RCC 7860 (cell line): ENCODE data around the gene VPS37B.

Experiments used
- DNase-seq: peaks from one replicate; pipeline ENCODE4 v3.0.0-alpha.2; 2015; ENCODE audit warnings: low spot score
- FAIRE-seq: peaks from 2 replicates; lab custom pipeline; 2012; peaks lifted over from hg19 to GRCh38; lab: Jason Lieb, UNC

VPS37B gene

GRCh38 chr12:122867691-122868461, 28.0 kb downstream of the VPS37B start:
- FAIRE-seq (no peak), DNase-seq (peak; percentile 5)

DNA sequence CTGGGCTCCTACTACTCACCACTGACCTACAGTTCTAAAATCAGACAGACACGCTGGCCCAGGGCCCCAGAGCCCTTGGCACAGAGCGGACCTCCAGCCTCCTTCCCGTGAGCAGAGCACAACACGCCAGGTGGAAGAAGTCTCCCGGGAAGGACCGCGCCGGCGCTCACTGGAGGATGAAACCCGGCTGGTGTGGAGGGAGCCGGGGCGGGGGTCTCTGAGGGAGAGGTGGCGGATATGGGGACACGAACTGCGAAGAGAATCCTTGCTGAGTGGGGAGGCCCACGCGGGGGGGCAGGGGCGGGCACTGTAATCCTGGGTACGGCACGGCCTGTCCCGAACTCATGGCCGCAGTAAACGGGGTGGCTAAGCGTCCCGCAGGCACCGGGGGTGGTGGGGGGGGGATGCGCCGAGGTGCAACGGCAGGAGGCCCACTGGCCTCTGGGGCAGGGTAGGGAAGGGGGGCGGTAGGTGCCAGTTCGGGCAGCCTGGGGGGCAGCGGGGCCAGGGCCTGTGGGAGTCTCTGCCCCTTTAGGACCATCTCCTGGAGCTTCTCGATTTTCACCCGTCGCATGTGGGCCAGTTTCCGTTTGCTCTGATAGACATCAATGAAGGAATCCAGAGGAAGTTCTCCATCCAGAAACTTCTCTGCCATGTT, 28.8 kb downstream of the VPS37B start:
- DNase-seq (no peak), FAIRE-seq (no peak)

DNA sequence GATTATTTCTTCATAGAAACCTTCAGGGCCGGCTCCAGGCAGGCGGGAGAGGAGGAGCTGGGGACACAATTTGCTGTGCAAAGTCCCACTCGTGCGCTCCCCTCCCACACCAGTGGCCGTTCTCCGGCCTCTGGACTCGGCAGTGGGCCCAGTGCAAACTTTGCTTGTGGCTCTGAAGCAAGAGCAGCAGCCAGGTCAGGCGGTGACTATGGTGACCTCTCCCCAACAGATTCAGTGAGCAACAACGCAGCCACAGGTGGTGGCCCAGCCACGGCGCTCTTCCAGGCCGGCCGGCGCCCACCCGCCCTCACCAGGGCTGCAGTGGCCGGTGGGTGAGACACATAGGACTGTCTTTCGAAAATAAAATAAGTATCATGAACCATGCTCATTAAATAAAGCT, 29.5 kb downstream of the VPS37B start:
- DNase-seq (no peak), FAIRE-seq (no peak)

DNA sequence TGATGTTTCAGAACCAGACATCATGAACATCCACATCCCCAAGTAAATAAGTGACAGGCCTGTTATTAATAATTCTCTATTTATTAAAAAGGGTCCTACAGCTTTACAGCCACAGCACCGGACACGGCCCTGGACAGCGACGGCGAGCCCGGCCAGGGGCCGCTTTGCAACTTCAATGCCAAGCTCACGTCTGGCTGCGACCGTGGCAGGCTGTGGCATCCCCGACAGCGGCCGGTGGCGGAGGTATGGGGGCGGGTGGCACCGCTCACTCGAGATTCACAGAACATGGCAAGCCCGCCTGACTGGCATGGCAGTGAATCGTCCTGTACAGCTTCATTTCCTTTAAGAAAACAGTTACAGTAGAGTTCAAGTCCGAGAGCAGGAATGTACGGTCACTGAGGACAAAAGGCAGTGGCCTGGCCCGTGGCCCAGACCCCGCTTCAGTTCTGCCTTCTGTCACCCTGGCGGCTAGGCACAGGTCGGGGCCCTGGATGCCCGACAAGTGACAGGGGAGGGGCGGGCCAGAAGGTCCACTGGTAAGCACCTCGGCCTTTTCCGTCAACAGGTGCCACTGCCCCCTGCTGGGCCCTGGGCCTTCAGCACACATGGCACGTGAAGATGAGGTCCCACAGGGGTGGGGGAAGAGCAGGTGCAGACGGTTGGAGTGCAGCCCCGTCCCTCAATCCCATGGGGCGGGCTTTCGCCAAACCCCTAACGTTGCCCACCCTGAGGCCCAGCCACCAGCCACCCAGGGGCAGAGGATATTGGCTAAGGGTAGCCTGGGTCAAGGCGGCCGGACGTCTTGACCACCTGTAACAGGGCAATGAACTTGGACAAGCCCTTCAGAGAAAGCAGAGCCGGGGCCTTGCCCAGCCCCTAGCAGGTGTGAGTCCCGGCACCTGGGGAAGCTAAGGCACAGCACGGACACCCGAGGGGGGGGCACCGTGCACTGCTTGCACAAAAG, 30.4 kb downstream of the VPS37B start:
- FAIRE-seq (no peak), DNase-seq (no peak)

GRCh38 chr12:122864894-122865253, 31.1 kb downstream of the VPS37B start:
- DNase-seq (no peak), FAIRE-seq (no peak)

DNA sequence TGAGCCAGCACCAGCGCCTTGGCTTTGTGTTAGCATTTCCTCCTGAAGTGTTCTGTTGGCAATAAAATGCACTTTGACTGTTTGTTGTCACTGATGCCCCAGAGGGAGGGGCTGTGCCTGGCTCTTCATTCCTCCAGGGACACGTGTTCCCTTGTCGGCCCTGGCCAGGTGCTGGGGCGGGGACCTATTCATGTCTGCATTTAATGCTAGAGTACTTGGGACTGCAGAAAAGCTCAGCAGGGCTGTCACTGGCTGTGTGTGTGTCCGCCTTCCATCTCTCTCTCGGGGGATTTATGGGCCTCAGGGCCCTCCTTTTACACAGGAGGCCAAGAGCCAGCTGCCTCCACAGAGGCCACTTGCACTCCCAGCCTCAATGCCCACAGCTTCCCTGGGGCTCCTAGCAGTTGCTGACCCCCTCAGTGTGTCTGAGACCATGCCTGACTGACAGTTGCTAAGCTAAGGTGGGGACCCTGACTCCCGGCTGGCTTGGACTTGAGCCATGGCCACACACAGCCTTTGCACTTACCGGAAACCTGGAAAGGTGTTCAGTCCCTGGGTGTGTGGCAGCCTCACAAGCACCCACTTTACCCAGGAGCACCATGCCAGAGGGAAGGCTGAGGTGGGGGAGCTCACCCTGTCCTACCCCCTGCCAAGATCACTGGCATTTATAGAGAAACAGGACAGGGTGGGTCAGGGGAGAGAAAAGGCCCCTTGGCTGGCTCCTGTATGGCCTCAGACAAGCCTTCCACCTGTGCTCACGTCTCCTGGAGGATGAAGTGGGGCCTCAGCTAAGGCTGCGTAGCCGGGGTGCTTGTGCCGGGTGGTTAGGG, 32.8 kb downstream of the VPS37B start:
- no peak for DNase-seq
- FAIRE-seq, result no peak

GRCh38 chr12:122862110-122862634, 33.8 kb downstream of the VPS37B start:
- no peak for FAIRE-seq
- no peak for DNase-seq

DNA sequence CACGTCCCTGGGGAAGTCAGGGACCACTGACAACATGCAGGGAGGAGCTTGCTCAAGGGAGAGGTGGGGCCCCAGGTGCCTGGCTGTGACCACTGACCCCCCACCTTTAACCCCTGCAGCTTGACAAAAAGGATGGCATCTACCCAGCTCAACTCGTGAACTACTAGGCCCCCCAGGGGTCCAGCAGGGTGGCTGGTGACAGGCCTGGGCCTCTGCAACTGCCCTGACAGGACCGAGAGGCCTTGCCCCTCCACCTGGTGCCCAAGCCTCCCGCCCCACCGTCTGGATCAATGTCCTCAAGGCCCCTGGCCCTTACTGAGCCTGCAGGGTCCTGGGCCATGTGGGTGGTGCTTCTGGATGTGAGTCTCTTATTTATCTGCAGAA, 34.3 kb downstream of the VPS37B start:
- no peak for FAIRE-seq
- no peak for DNase-seq

DNA sequence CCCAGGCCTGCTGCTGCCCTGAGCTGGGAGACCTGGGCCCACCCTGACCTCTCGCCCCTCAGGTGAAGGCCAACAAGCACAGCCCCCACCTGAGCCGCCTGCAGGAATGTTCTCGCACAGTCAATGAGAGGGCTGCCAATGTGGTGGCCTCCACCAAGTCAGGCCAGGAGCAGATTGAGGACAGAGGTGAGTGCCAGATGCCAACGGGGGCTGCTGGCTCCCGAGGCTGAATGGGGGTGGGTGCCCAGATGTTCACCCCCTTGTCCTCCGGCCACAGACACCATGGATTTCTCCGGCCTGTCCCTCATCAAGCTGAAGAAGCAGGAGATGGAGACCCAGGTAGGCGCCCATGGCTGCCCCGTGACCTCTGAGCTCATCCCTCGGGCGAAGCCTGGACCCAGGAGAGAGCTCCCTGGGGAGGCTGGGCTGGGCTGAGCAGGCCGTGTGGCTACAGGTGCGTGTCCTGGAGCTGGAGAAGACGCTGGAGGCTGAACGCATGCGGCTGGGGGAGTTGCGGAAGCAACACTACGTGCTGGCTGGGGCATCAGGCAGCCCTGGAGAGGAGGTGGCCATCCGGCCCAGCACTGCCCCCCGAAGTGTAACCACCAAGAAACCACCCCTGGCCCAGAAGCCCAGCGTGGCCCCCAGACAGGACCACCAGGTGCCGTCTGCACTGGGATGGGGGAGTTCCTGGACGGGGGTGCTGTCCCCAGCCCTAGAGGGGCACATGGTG, 34.9 kb downstream of the VPS37B start:
- FAIRE-seq (no peak), DNase-seq (no peak)

DNA sequence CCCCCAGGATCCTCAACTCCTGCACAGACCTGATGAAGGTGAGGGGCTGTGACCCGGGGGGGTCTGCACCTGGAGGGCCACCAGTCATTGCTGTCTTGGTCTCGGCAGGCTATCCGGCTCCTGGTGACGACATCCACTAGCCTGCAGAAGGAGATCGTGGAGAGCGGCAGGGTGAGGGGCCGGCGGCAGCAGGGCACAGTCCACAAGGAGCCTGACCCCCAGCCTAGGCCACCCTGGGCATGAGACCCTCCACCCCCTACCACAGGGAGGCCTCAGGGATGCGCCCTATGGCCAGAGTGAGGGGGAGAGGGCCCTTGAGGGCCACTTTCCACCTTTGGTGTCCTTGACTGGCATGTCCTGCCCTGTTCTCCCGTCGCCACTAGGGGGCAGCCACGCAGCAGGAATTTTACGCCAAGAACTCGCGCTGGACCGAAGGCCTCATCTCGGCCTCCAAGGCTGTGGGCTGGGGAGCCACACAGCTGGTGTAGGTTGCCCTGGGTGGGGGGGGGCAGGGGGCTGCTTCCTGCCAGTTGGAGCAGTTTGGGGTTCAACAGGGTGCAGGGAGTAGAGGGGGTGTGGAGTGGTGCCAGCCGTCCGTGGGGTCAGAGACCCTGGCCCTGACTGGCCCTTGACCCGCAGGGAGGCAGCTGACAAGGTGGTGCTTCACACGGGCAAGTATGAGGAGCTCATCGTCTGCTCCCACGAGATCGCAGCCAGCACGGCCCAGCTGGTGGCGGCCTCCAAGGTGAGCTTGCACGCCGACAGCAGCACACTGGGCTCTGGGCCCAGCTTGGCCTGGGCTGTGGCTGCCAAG, 35.7 kb downstream of the VPS37B start:
- no peak for FAIRE-seq
- peak; percentile 26 for DNase-seq

DNA sequence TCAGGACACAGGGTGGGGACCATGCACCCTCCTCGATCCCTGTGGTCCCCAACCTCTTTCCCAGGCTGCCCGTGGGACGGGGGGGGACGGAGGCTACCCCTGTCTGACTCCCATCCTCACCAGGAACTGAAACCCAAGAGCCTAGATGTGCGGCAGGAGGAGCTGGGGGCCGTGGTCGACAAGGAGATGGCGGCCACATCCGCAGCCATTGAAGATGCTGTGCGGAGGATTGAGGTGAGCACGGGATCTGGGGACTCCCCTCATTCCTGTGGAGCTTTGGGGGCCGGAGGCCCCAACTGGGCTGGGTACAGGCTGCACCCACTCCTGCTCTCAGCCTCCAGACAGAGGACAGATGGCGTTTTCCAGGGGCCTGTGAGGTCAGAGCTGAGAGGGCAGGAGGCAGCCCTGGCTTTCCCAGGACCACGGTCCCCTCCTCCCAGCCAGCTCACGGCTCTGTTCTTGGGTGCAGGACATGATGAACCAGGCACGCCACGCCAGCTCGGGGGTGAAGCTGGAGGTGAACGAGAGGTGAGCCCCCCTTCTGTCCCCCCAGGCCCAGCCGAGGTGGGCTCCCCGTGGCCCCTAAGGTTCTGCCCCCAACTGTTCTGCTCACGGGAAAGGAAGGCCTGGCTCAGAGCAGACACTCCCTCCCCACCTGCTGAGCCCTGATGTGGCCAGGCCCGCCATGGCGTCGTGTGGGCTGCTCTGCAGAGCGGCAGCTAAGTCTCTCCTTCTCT, 36.5 kb downstream of the VPS37B start:
- DNase-seq, result no peak
- no peak for FAIRE-seq

GRCh38 chr12:122858591-122859302, 37.2 kb downstream of the VPS37B start:
- FAIRE-seq (no peak), DNase-seq (no peak)

- DNase-seq (no peak), FAIRE-seq (no peak)
Observed at GRCh38 chr12:122858171-122858570, 37.8 kb downstream of the VPS37B start.

DNA sequence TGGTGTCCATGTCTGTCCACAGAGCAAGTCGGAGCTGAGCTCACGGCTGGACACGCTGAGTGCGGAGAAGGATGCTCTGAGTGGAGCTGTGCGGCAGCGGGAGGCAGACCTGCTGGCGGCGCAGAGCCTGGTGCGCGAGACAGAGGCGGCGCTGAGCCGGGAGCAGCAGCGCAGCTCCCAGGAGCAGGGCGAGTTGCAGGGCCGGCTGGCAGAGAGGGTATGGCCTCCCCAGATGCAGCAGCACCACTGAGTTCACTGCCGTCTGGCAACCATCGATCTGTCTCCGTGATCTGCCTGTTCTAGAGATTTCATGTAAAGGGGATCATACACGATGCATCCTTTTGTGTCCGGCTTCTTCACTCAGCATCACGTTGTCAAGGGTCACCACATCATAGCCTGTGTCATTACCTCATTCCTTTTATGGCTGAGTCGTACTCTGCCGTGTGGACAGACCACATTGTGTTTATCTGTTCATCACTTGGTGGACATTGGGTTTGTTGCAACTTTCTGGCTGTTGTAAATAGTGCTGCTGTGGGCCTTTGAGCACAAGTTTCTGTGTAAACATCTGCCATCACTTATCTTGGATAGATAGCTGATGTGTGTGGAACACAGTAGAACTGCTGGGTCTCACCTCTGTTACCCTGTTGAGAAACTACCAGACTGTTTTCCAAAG, 38.8 kb downstream of the VPS37B start:
- no peak for FAIRE-seq

GRCh38 chr12:122855928-122856831, 39.7 kb downstream of the VPS37B start:
- DNase-seq (no peak), FAIRE-seq (no peak)

More for the DNA sequence above, 38.8 kb downstream of the VPS37B start:
- DNase-seq, result no peak
